Hepatocyte (in vitro differentiated cells): ENCODE data around the gene ARHGEF40. TPM values are rescaled to one million over a fixed set of nuclear protein-coding genes. Genes with fewer than 3 reads are reported as not detected.

ENCODE experiments used
- DNase-seq: peaks from one replicate; pipeline ENCODE4 v3.0.0-alpha.2; 2016; ENCODE audit warnings: low spot score
- H2AFZ ChIP-seq: fragments of 200-600 bp; sonication (generic); 2 replicates; pipeline ENCODE4 v1.6.0; 2016; ENCODE audit warnings: antibody characterized with exemption, mild to moderate bottlenecking
- H3K27ac ChIP-seq: fragments of 200-600 bp; sonication (generic); 2 replicates; pipeline ENCODE4 v1.5.1; 2016; ENCODE audit warnings: mild to moderate bottlenecking
- H3K27me3 ChIP-seq: fragments of 200-600 bp; sonication (generic); 2 replicates; pipeline ENCODE4 v1.6.1; 2016
- H3K36me3 ChIP-seq: fragments of 200-600 bp; sonication (generic); replicated peaks from 2 replicates; pipeline ENCODE4 v1.5.1; 2016; ENCODE audit warnings: low read depth; ENCODE audit not compliant: insufficient read depth
- H3K4me1 ChIP-seq: fragments of 200-600 bp; sonication (generic); 2 replicates; pipeline ENCODE4 v1.5.1; 2016; ENCODE audit warnings: mild to moderate bottlenecking, moderate library complexity; ENCODE audit not compliant: insufficient read depth
- H3K4me2 ChIP-seq: fragments of 200-600 bp; sonication (generic); 2 replicates; pipeline ENCODE4 v1.6.0; 2016
- H3K4me3 ChIP-seq: fragments of 200-600 bp; sonication (generic); 2 replicates; pipeline ENCODE4 v1.5.1; 2016; ENCODE audit warnings: mild to moderate bottlenecking
- H3K79me2 ChIP-seq: fragments of 200-600 bp; sonication (generic); 2 replicates; pipeline ENCODE4 v1.6.0; 2017; ENCODE audit warnings: mild to moderate bottlenecking
- H3K9me2 ChIP-seq: fragments of 200-600 bp; sonication (generic); replicated peaks from 2 replicates; pipeline ENCODE4 v1.6.0; 2017; ENCODE audit warnings: mild to moderate bottlenecking; ENCODE audit not compliant: insufficient read depth
- H3K9me3 ChIP-seq: fragments of 200-600 bp; sonication (generic); 2 replicates; pipeline ENCODE4 v1.5.1; 2016; ENCODE audit warnings: low read depth, mild to moderate bottlenecking
- H4K20me1 ChIP-seq: fragments of 200-600 bp; sonication (generic); 2 replicates; pipeline ENCODE4 v1.6.0; 2016; ENCODE audit warnings: mild to moderate bottlenecking; ENCODE audit not compliant: insufficient read depth, poor library complexity, severe bottlenecking
- CTCF ChIP-seq: fragments of 200-600 bp; sonication (generic); IDR thresholded peaks from 2 replicates; pipeline ENCODE4 v1.5.1; 2016; ENCODE audit warnings: antibody characterized with exemption, mild to moderate bottlenecking; ENCODE audit not compliant: poor library complexity
- EZH2 ChIP-seq: fragments of 200-600 bp; sonication (generic); IDR thresholded peaks from 2 replicates; pipeline ENCODE4 v1.6.1; 2016; ENCODE audit warnings: antibody characterized with exemption, mild to moderate bottlenecking, borderline replicate concordance
- EZH2phosphoT487 ChIP-seq: fragments of 200-600 bp; sonication (generic); IDR thresholded peaks from one replicate; pipeline ENCODE4 v1.6.1; 2018; ENCODE audit warnings: antibody characterized with exemption, mild to moderate bottlenecking, low read depth, moderate library complexity; ENCODE audit not compliant: unreplicated experiment, severe bottlenecking
- WGBS: methylation state at CpG from one replicate; pipeline ENCODE4 v1.1.6; 2016; ENCODE audit warnings: low lambda C conversion rate; ENCODE audit errors: missing lambda C conversion rate; 5-methylcytosine and 5-hydroxymethylcytosine counted together
- polyA plus RNA-seq: library from polyadenylated mRNA; unstranded; fragments of >200 nt; fragmentation: Nextera tagmentation; extraction: Ambion mirVana; gene quantifications from 2 replicates; pipeline ENCODE4 v1.2.1, GENCODE V29; 2016
- total RNA-seq: library from RNA; depleted of rRNA; stranded (reverse); fragments of >200 nt; gene quantifications from 2 replicates; pipeline ENCODE4 v1.2.3, GENCODE V29; 2014

The ARHGEF40 gene
- total and polyA plus RNA-seq, 2 experiments from 2014 or later, result 38.1 to 53.7 TPM

- H3K27me3 ChIP-seq, result no peaks in the 10 kb centered on the region
- peak; percentile 27 for DNase-seq
- no peaks in the 10 kb centered on the region for H3K9me3 ChIP-seq
- peak overlapping the region; percentile 25 for H3K4me2 ChIP-seq
- H3K27ac ChIP-seq, result peak overlapping the region; percentile 1
- H2AFZ ChIP-seq, result no peak overlapping the region
- 41% methylated on average over 5 of the region's 5 CpGs for WGBS
- TF ChIP-seq EZH2phosphoT487, result no peak
- TF ChIP-seq CTCF, result no peak
- no peak for TF ChIP-seq EZH2
- H3K4me1 ChIP-seq, result peaks cover 12% of the 10 kb centered on the region
- H4K20me1 ChIP-seq, result no peaks in the 10 kb centered on the region
- H3K4me3 ChIP-seq, result no peak overlapping the region
- no peaks in the 10 kb centered on the region for H3K36me3 ChIP-seq
- no peaks in the 10 kb centered on the region for H3K79me2 ChIP-seq
- H3K9me2 ChIP-seq, result no peaks in the 10 kb centered on the region
Observed at GRCh38 chr14:21055432-21056117, 14.5 kb upstream of the ARHGEF40 start.

GRCh38 chr14:21056520-21057163 lies 13.5 kb upstream of the ARHGEF40 start:
- H3K4me1 ChIP-seq, result peaks cover 12% of the 10 kb centered on the region
- H2AFZ ChIP-seq, result no peak overlapping the region
- H3K27ac ChIP-seq, result no peak overlapping the region
- no peak overlapping the region for H3K4me3 ChIP-seq
- TF ChIP-seq EZH2, result no peak
- no peak for TF ChIP-seq CTCF
- no peak for TF ChIP-seq EZH2phosphoT487
- H3K79me2 ChIP-seq, result no peaks in the 10 kb centered on the region
- H3K36me3 ChIP-seq, result no peaks in the 10 kb centered on the region
- WGBS, result 93% methylated on average over 10 of the region's 10 CpGs
- H3K9me2 ChIP-seq, result no peaks in the 10 kb centered on the region
- no peak for DNase-seq
- no peaks in the 10 kb centered on the region for H4K20me1 ChIP-seq
- no peaks in the 10 kb centered on the region for H3K9me3 ChIP-seq
- no peak overlapping the region for H3K4me2 ChIP-seq
- H3K27me3 ChIP-seq, result no peaks in the 10 kb centered on the region

GRCh38 chr14:21057803-21058675 lies 12.1 kb upstream of the ARHGEF40 start, which contains the start of gene RNASE8:
Gene RNASE8 (plus strand): TSS chr14:21057822. CDS start chr14:21057893, 71 bp downstream.
- 84% methylated on average over 8 of the region's 8 CpGs for WGBS
- Histone ChIP-seq H3K27me3 (no peaks in the 10 kb centered on the region), H3K36me3 (no peaks in the 10 kb centered on the region), H3K4me2 (no peak within 1 kb of the TSS), H4K20me1 (no peaks in the 10 kb centered on the region), H3K79me2 (no peaks in the 10 kb centered on the region), H3K4me1 (peaks cover 16% of the 10 kb centered on the region), H3K9me3 (no peaks in the 10 kb centered on the region), H3K27ac (no peak within 1 kb of the TSS), H3K9me2 (no peaks in the 10 kb centered on the region), H3K4me3 (no peak within 1 kb of the TSS), H2AFZ (no peak within 1 kb of the TSS)
- no peak for DNase-seq
- TF ChIP-seq EZH2phosphoT487 (no peak), EZH2 (no peak), CTCF (no peak)
